ENCODE measurements around the gene PDCD2L.
"Not testable (repeated sequence)": the region's sequence is repeated elsewhere in the genome, so short reads cannot be mapped to it uniquely, and the experiment has no call there.

The PDCD2L gene

GRCh38 chr19:34375598-34375997, 28.6 kb upstream of the PDCD2L start:
- no peak for DNase-seq (ENCODE audit: low spot score)

- DNase-seq (ENCODE audit: low spot score): no peak
Measured at GRCh38 chr19:34380639-34381241, 23.5 kb upstream of the PDCD2L start.

GRCh38 chr19:34381399-34382251, 22.6 kb upstream of the PDCD2L start:
- DNase-seq (ENCODE audit: low spot score): no peak

- DNase-seq (ENCODE audit: low spot score): no peak
Measured at GRCh38 chr19:34382471-34382870, 21.7 kb upstream of the PDCD2L start.

DNA sequence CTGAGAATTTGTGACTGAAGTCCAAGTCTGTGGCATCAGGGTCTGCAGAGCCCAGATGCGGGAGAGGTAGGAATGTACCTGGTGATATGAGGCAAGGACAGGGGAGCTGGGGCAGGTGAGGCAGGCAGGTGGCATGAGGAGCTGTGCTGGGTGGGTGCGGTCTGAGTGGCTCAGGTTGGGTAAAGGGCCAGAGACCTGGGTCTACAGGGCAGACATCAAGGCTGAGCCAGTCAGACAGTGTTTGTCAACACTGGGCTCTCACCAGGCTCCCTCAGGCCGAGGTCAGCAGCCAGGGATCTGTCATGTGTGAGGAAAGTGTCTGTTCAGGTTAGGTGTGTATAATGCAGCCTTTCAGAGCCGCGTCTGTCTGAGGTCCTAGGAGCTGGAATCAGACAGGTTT, 20.6 kb upstream of the PDCD2L start:
- no peak for DNase-seq (ENCODE audit: low spot score)

DNA sequence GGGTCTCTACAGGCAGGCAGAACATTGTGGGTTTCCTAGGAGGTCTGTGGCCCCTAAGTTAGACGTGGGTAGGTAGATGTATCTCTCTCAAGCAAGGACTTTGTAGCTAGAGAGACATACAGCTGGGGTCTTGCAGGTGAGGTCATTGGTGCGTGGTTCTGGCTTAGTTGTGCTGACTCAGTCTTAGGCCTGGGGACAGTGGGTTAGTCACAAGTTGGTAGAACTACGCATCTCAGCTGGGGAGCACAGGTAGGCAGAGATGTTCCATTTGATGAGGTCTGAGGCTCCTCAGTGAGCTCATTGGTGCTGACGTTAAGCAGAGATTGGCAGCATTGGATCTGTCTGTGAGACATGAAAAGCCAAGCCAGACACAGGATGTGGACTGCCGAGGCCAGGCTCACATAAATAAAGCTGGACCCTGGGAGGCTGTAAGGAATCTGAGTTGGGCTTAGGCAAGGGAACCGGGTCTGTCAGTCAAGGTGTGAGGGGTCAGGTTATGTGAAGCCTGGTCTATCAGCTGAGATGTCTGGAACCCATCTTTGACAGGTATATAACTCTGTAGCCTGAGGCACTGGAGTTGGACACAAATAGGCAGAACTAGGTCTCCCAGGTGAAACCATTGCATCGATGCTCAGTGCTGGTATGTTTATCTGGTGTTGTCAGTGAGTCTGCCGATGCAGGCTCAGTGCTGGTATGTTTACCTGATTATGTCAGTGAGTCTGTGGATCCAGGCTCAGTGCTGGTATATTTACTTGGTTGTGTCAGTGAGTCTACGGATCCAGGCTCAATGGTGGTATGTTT, 17.4 kb upstream of the PDCD2L start:
- no peak for DNase-seq (ENCODE audit: low spot score)

- no peak for DNase-seq (ENCODE audit: low spot score)
Measured at GRCh38 chr19:34387446-34387810, 16.8 kb upstream of the PDCD2L start.

DNA sequence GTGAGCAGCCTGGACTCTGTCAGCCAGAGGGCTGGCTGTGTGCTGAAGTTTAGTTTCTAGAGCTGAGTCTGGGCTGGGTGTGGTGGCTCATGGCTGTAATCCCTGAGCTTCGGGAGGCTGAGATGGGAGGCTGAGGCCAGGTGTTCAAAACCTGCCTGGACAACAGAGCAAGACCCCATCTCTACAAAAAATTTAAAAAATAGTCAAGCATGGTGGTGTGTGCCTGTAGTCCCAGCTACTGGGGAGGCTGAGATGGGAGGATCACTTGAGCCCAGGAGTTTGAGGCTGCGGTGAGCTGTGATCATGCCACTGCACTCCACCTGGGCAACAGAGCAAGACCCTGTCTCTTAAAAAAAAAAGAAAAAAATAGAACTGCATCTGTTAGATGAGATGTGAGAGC, 15.5 kb upstream of the PDCD2L start:
- not testable (repeated sequence) for DNase-seq (ENCODE audit: low spot score)

DNA sequence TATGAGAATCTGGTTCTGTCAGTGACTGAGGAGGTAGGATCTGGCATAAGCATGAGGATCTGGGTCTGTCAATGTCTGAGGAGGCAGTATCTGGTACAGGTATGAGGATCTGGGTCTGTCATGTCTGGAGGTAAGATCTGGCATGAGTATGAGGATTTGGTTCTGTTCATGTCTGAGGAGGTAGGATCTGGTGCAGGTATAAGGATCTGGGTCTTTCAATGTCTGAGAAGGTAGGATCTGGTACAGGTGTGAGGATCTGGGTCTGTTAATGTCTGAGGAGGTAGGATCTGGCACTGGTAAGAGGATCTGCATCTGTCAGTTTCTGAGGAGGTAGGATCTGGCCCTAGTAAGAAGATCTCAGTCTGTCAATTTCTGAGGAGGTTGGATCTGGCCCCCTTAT, 12.4 kb upstream of the PDCD2L start:
- DNase-seq (ENCODE audit: low spot score): no peak

DNA sequence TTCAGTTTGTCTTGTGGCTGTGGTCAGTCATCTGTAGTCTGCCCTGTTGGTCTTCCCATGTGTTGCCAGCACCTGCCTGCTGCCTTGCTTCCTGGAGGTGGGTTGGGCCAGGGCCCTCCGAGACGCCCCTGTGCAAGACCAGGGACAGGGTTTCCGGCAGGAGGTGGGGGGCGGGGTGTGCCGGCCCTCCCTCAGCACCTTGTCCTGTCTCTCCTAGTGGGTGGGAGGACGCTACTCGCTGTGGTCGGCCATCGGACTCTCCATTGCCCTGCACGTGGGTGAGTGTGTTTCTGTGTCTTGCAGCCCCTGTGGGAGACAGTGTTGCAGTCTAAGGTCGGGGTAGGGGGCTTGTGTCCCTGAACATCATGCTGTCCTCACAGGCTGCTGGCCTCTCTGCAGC, 11.2 kb upstream of the PDCD2L start:
- DNase-seq (ENCODE audit: low spot score): no peak

GRCh38 chr19:34393629-34394028, 10.6 kb upstream of the PDCD2L start:
- DNase-seq (ENCODE audit: low spot score): no peak

DNA sequence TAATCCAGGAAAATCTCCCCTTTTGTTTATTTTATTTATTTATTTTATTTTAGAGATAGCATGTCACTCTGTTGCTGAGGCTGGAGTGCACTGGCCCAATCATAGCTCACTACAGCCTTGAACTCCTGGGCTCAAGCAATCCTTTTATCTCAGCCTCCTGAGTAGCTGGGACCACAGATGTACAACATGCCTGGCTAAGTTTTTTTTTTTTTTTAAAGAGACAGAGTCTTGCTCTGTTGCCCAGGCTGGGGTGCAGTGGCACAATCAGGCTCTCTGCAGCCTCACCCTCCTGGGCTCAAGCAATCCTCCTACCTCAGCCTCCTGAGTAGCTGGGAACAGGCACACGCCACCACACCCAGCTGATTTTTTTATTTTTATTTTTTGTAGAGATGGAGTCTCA, 6.3 kb upstream of the PDCD2L start:
- DNase-seq (ENCODE audit: low spot score): no peak

- DNase-seq (ENCODE audit: low spot score): no peak
Measured at GRCh38 chr19:34399886-34400285, 4.3 kb upstream of the PDCD2L start.

DNA sequence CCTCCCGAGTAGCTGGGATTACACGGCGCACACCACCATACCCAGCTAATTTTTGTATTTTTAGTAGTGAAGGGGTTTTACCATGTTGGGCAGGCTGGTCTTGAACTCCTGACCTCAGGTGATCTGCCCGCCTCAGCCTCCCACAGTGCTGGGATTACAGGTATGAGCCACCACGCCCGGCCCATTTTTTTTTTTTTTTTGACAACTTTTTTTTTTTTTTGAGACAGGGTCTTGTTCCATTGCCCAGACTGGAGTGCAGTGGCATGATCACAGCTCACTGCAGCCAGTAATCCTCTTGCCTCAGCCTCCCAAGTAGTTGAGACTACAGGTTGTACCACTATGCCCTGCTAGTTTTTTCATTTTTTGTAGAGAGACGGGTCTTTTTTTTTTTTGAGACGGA, 3.4 kb upstream of the PDCD2L start:
- not testable (repeated sequence) for DNase-seq (ENCODE audit: low spot score)

DNA sequence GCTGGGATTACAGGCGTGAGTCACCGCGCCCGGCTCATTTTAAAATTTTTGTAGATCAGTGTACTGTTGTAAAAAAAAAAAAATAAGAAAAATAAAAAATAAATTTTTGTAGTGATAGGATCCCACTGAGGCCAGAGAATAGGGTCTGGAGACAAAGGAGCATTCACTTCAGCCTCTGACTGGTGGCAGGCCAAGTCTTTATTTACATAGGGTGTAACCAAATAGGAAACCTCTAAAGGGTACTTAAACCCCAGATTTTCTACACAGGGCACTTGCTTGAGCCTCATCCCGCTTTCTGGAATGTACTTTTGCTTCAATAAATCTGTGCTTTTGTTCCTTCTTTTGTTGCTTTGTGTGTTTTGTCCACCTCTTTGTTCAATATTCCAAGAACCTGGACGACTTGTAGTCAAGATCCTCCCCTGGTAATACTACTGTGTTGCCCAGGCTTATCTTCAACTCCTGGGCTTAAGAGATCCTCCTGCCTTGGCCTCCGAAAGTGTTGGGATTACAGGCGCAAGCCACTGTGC, 2.1 kb upstream of the PDCD2L start:
- DNase-seq (ENCODE audit: low spot score): no peak

GRCh38 chr19:34403784-34404108, 453 bp upstream of the PDCD2L start:
- DNase-seq (ENCODE audit: low spot score): no peak

- DNase-seq (ENCODE audit: low spot score): no peak
Measured at GRCh38 chr19:34405892-34406660, 1.9 kb downstream of the PDCD2L start.

DNA sequence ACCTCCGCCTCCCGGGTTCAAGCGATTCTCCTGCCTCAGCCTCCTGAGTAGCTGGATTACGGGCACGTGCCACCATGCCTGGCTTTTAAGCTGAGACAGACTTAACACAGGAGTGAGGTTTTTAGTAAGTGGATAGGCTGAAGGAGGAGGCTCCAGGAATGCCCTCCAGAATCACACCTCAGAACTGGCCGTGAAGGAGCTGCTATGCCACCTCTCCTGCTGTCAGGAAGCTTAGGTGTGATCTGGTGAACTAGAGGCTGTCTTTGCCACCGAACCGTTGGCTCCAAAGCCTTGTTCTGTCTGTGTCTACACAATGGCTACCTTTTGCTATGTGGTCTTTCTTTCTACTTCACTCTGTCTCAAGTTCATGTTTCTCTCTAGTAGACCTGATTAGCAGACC, 4.2 kb downstream of the PDCD2L start:
- DNase-seq (ENCODE audit: low spot score): no peak

- peak; percentile 11 for DNase-seq (ENCODE audit: low spot score)
Measured at GRCh38 chr19:34409189-34410164, 5.3 kb downstream of the PDCD2L start.

DNA sequence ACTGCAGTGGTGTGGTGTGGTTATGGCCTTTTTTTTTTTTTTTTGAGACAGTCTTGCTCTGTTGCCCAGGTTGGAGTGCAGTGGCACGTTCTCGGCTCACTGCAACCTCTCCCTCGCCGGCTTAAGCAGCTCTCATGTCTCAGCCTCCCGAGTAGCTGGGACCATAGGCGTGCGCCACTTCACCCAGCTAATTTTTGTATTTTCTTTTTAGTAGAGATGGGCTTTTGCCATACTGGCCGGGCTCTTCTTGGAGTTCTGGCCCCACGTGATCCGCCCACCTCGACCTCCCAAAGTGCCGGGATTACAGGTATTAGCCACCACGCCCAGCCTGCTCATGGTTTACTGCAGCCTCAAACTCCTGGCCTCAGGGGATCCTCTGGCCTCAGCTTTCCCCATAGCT, 7.0 kb downstream of the PDCD2L start:
- no peak for DNase-seq (ENCODE audit: low spot score)

DNA sequence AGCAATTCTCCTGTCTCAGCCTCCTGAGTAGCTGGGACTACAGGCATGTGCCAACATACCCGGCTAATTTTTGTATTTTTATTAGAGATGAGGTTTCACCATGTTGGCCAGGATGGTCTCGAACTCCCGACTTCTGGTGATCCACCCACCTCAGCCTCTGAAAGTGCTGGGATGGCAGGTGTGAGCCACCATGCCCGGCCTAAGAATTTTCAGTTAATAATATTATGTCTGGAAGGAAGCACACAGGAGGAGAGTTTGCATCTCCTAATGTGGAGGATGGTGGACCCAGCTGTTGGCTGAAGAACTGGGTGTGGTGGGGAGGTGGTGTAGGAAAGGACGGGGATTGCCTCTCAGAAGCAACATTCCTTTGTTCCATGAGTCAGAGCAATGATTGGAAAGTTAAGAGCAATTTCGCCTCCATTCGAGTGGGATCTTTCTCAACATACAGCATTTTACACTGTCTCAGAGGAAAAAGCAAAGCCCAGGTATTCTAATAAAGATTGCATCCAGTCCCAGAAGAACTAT, 11.9 kb downstream of the PDCD2L start:
- no peak for DNase-seq (ENCODE audit: low spot score)
